ENCODE measurements around the gene SLC35F3. TPM values are rescaled to one million over a fixed set of nuclear protein-coding genes. Genes with fewer than 3 reads are reported as not detected.

The SLC35F3 gene
- total RNA-seq, 1 donor from 2014 or later: 0.49 TPM

DNA sequence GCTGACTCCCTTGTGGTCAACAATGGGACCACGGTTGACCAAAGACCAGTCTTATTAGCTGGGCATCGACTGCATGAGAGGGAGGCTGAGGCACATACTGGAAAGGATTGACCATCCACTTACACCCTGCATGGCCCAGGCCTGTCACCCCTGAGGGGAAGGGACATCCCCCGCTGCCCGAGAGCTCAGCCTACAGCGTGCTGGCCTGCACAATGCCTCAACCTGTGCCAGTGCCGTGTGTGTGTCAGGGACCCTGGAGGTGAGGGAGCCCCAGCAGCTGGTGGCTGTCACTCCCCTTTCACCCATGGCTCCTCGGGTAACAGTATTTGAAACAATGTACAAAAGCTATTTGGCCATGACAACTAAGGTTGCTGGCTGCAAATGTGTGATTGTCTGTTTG, 67.3 kb downstream of the SLC35F3 start:
- Histone ChIP-seq H3K27ac (no peak overlapping the region), H3K4me1 (no peaks in the 10 kb centered on the region), H3K4me3 (no peak overlapping the region), H3K27me3 (no peaks in the 10 kb centered on the region), H3K36me3 (no peaks in the 10 kb centered on the region), H3K9me3 (no peaks in the 10 kb centered on the region)
- intact Hi-C loops (cut with DNase I): no loop called here
- no peak for DNase-seq (ENCODE audit: extremely low spot score in 2 of 2)
- TF ChIP-seq, protein P1, sequence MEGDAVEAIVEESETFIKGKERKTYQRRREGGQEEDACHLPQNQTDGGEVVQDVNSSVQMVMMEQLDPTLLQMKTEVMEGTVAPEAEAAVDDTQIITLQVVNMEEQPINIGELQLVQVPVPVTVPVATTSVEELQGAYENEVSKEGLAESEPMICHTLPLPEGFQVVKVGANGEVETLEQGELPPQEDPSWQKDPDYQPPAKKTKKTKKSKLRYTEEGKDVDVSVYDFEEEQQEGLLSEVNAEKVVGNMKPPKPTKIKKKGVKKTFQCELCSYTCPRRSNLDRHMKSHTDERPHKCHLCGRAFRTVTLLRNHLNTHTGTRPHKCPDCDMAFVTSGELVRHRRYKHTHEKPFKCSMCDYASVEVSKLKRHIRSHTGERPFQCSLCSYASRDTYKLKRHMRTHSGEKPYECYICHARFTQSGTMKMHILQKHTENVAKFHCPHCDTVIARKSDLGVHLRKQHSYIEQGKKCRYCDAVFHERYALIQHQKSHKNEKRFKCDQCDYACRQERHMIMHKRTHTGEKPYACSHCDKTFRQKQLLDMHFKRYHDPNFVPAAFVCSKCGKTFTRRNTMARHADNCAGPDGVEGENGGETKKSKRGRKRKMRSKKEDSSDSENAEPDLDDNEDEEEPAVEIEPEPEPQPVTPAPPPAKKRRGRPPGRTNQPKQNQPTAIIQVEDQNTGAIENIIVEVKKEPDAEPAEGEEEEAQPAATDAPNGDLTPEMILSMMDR (IDR thresholded peaks at IDR 0.05): no peak
- no peak for TF ChIP-seq POLR2AphosphoS5 (IDR thresholded peaks at IDR 0.05; ENCODE audit: insufficient read depth in 1 of 2, low read depth in 1 of 2)
- no peak for TF ChIP-seq POLR2A (IDR thresholded peaks at IDR 0.05)

DNA sequence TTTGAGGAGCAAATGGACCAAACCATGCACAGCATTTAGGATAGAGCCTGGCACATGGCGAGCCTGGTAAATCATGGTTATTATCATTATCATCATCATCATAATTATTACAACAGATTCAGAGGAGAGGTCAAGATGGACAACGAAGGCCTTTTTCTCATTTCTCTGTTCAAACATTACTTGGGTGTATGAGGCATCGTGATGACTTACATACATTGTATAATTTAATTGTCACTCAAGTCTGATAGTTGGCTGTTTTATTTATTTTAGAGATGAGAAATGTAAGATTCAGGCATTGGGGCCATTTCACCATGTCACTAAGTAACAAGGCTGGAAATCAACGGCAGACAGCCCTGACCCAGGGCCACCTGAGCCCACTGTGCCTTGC, 68.1 kb downstream of the SLC35F3 start:
- intact Hi-C loops (cut with DNase I): no loop called here
- Histone ChIP-seq H3K27ac (no peak overlapping the region), H3K36me3 (no peaks in the 10 kb centered on the region), H3K27me3 (no peaks in the 10 kb centered on the region), H3K4me1 (no peaks in the 10 kb centered on the region), H3K4me3 (no peak overlapping the region), H3K9me3 (no peaks in the 10 kb centered on the region)
- no peak for DNase-seq (ENCODE audit: extremely low spot score in 2 of 2)
- TF ChIP-seq, protein P1 (IDR thresholded peaks at IDR 0.05): no peak
- TF ChIP-seq POLR2AphosphoS5 (IDR thresholded peaks at IDR 0.05; ENCODE audit: insufficient read depth in 1 of 2, low read depth in 1 of 2): no peak
- no peak for TF ChIP-seq POLR2A (IDR thresholded peaks at IDR 0.05)

DNA sequence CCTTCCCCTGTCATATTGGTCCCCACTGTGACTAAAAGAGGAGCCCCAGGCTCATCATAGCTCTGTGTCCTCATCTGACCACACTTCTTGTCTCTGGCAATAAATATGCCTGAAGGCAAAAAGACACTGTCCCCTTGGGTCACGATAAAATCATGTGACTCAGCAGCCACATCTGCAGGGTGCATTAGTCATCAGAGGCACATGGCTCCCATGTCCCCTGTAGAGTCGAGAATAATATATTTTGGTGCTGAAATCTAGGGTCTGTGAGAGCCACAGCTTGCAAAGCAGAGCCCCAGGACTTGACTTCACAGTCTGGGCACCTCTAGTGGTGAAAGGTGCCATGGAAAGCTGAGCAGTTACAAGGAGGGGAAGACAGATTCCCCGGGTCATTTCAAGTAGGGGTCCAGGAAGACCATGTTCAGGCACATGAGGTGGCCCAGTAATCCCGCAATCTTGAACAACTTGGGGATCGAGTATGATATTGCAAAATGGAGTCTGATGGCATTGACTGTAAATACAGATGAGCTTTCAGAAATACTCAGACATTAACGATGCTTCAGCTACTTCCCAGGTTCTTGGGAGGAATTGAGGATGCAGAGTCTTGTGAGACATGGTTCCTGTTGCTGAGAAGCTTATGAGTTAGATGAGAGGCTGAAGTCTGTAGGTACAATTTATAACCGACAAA, 68.6 kb downstream of the SLC35F3 start:
- H3K36me3 ChIP-seq: no peaks in the 10 kb centered on the region
- no peak for DNase-seq (ENCODE audit: extremely low spot score in 2 of 2)
- H3K4me3 ChIP-seq: no peak overlapping the region
- H3K27ac ChIP-seq: no peak overlapping the region
- intact Hi-C loops (cut with DNase I): no loop called here
- no peaks in the 10 kb centered on the region for H3K27me3 ChIP-seq
- no peaks in the 10 kb centered on the region for H3K9me3 ChIP-seq
- TF ChIP-seq, protein P1 (IDR thresholded peaks at IDR 0.05): no peak
- TF ChIP-seq POLR2A (IDR thresholded peaks at IDR 0.05): no peak
- no peak for TF ChIP-seq POLR2AphosphoS5 (IDR thresholded peaks at IDR 0.05; ENCODE audit: insufficient read depth in 1 of 2, low read depth in 1 of 2)
- no peaks in the 10 kb centered on the region for H3K4me1 ChIP-seq

DNA sequence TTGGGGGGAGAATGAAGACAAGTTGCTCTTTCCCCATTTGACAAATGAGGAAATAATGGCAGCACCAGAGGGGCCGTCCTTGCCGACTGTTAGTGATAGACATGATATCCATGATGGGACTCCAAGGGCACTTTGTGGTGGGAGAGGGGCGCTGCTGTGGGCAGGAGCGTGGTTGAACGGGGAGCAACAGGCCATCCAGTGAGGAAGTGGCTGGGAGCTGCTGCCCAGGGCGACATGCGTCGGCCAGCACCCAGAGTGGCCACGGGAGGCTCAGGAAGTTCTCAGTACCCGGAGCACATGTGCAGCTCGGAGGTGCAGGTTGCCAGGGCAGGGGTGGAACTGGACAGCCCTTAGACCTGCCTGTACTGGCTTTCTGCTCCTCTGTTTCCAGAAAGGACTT, 71.0 kb downstream of the SLC35F3 start:
- Histone ChIP-seq H3K4me1 (no peaks in the 10 kb centered on the region), H3K4me3 (no peak overlapping the region), H3K27ac (no peak overlapping the region), H3K27me3 (no peaks in the 10 kb centered on the region), H3K36me3 (no peaks in the 10 kb centered on the region), H3K9me3 (no peaks in the 10 kb centered on the region)
- DNase-seq (ENCODE audit: extremely low spot score in 2 of 2): no peak
- TF ChIP-seq, protein P1 (IDR thresholded peaks at IDR 0.05): no peak
- TF ChIP-seq POLR2AphosphoS5 (IDR thresholded peaks at IDR 0.05; ENCODE audit: insufficient read depth in 1 of 2, low read depth in 1 of 2) (no peak), POLR2A (IDR thresholded peaks at IDR 0.05) (no peak)
- intact Hi-C loops (cut with DNase I): no loop called here

DNA sequence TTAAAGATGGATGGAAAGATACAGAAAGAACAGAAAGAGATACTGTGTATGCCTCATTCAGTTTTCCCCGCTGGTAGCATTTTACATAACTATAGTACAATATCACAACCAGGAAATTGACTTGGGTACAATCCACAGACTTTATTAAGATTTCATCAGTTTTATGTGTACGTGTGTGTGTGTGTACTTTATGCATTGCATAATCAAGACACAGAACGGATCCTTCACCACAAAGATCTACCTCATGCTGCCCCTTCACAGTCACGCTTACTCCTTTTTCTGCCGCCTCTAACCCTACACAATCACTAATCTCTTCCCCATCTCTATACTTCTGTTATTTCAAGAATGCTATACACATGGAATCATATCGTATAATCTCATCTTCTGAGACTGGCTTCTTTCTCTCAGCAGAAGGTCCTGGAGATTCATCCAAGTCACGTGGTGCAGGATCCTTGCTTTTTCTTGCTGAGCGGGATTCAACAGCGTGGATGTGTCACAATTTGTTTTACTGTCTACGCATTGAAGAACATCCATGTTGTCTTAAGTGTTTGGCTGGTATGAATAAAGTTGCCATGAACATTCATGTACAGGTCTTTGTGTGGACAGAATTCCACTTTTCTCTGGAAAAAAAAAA, 76.7 kb downstream of the SLC35F3 start:
- intact Hi-C loops (cut with DNase I): no loop called here
- H3K9me3 ChIP-seq: no peaks in the 10 kb centered on the region
- no peaks in the 10 kb centered on the region for H3K27me3 ChIP-seq
- no peaks in the 10 kb centered on the region for H3K4me1 ChIP-seq
- no peak overlapping the region for H3K27ac ChIP-seq
- no peak overlapping the region for H3K4me3 ChIP-seq
- DNase-seq (ENCODE audit: extremely low spot score in 2 of 2): no peak
- TF ChIP-seq POLR2A (IDR thresholded peaks at IDR 0.05) (no peak), POLR2AphosphoS5 (IDR thresholded peaks at IDR 0.05; ENCODE audit: insufficient read depth in 1 of 2, low read depth in 1 of 2) (no peak)
- TF ChIP-seq, protein P1 (IDR thresholded peaks at IDR 0.05): no peak
- H3K36me3 ChIP-seq: no peaks in the 10 kb centered on the region
